Tibial nerve (tissue), 4 donors: ENCODE measurements around the gene KIF6. TPM values are rescaled to one million over a fixed set of nuclear protein-coding genes. Genes with fewer than 3 reads are reported as not detected.

Source experiments
- DNase-seq, 2 donors: peaks; one replicate each; pipeline ENCODE4 v3.0.0-alpha.2; 2019; ENCODE audit warnings: low spot score in 2 of 2
- H3K27ac ChIP-seq, 4 donors: fragments of 200-600 bp; sonication (generic) in 3 of 4; one replicate each; pipeline ENCODE4 v1.5.1; 2017 to 2019; ENCODE audit warnings: mild to moderate bottlenecking in 1 of 4
- H3K27me3 ChIP-seq, 2 donors: fragments of 200-600 bp; sonication (generic) in 1 of 2; one replicate each; pipeline versions ENCODE4 v1.5.1 to v1.6.0; 2017 to 2019
- H3K36me3 ChIP-seq, 3 donors: fragments of 200-600 bp; sonication (generic); one replicate each; pipeline ENCODE4 v1.5.1; 2018 to 2019
- H3K4me1 ChIP-seq, 4 donors: fragments of 200-600 bp; sonication (generic) in 3 of 4; one replicate each; pipeline ENCODE4 v1.5.1; 2017 to 2019
- H3K4me3 ChIP-seq, 4 donors: fragments of 200-600 bp; sonication (generic) in 3 of 4; one replicate each; pipeline ENCODE4 v1.5.1; 2017 to 2019; ENCODE audit warnings: mild to moderate bottlenecking in 1 of 4, moderate library complexity in 1 of 4
- H3K9me3 ChIP-seq, 4 donors: fragments of 200-600 bp; sonication (generic) in 3 of 4; one replicate each; pipeline ENCODE4 v1.5.1; 2017 to 2019
- CTCF ChIP-seq, 5 experiments: fragments of 200-600 bp in 3 of 5; fragments of 450-650 bp in 2 of 5; sonication (generic) in 3 of 5; IDR thresholded peaks; one replicate each; pipeline ENCODE4 v1.5.1; 2016 to 2019; ENCODE audit warnings: antibody characterized with exemption in 5 of 5, mild to moderate bottlenecking in 3 of 5, moderate library complexity in 2 of 5
- EP300 ChIP-seq, 2 donors: sonication (generic); formaldehyde crosslinking; IDR thresholded peaks; one replicate each; pipeline ENCODE4 v1.6.1; 2017; ENCODE audit warnings: antibody characterized with exemption in 2 of 2, mild to moderate bottlenecking in 1 of 2
- POLR2A ChIP-seq, 2 donors: fragments of 450-650 bp; IDR thresholded peaks; one replicate each; pipeline ENCODE4 v1.6.1; 2017; ENCODE audit warnings: antibody characterized with exemption in 2 of 2, mild to moderate bottlenecking in 2 of 2, moderate library complexity in 2 of 2
- WGBS, 2 donors: methylation state at CpG; one replicate each; pipeline ENCODE4 v1.1.5; 2018; 5-methylcytosine and 5-hydroxymethylcytosine counted together
- total RNA-seq, 4 donors: library from RNA; depleted of rRNA; stranded (reverse); fragments of >200 nt; gene quantifications; one replicate each; pipeline ENCODE4 v1.1.0, GENCODE V29; 2016

Gene KIF6
- total RNA-seq, 4 donors from 2014 or later = 0.22 to 0.59 TPM; not detected in 2

GRCh38 chr6:39314273-39314795 is 410.9 kb downstream of the KIF6 start, which contains the start of gene KCNK17:
Gene KCNK17, minus strand, starts transcription at chr6:39314419. Its CDS starts 99 bp downstream, at chr6:39314320.
- 12 to 17% methylated on average over 21 to 27 of the region's 28 CpGs for WGBS, 2 donors
- Histone ChIP-seq H3K9me3 (no peaks in the 10 kb centered on the region), H3K27ac (no peak within 1 kb of the TSS), H3K4me1 (peaks cover 0 to 17% (median 11%) of the 10 kb centered on the region in 4 donors), H3K27me3 (peaks cover 0 to 47% of the 10 kb centered on the region in 2 donors), H3K4me3 (peak within 1 kb of the TSS in 3 of 4 donors; percentile 19 to 45 (median 20)), H3K36me3 (no peaks in the 10 kb centered on the region)
- TF ChIP-seq CTCF (IDR thresholded peaks at IDR 0.05) (no peak), EP300 (IDR thresholded peaks at IDR 0.05) (no peak), POLR2A (IDR thresholded peaks at IDR 0.05) (no peak)
- DNase-seq = no peak

- H3K27ac ChIP-seq = no peak overlapping the region
- H3K4me1 ChIP-seq = peaks cover 0 to 17% (median 11%) of the 10 kb centered on the region in 4 donors
- no peak for DNase-seq
- no peaks in the 10 kb centered on the region for H3K9me3 ChIP-seq
- peaks cover 0 to 47% of the 10 kb centered on the region in 2 donors for H3K27me3 ChIP-seq
- TF ChIP-seq EP300 (IDR thresholded peaks at IDR 0.05) = no peak
- TF ChIP-seq POLR2A (IDR thresholded peaks at IDR 0.05) = no peak
- no peak for TF ChIP-seq CTCF (IDR thresholded peaks at IDR 0.05)
- peak overlapping the region in 3 of 4 donors; percentile 19 to 45 (median 20) for H3K4me3 ChIP-seq
- WGBS, 2 donors = 3% methylated on average over 37 to 62 of the region's 80 CpGs
- no peaks in the 10 kb centered on the region for H3K36me3 ChIP-seq
Observed at GRCh38 chr6:39313526-39314272, 411.5 kb downstream of the KIF6 start.

GRCh38 chr6:39312912-39313525 is 412.2 kb downstream of the KIF6 start:
- 18 to 33% methylated on average over 35 to 41 of the region's 45 CpGs for WGBS, 2 donors
- DNase-seq = no peak
- H3K27me3 ChIP-seq = peaks cover 0 to 47% of the 10 kb centered on the region in 2 donors
- H3K4me1 ChIP-seq = peaks cover 0 to 17% (median 11%) of the 10 kb centered on the region in 4 donors
- no peaks in the 10 kb centered on the region for H3K9me3 ChIP-seq
- H3K36me3 ChIP-seq = no peaks in the 10 kb centered on the region
- H3K27ac ChIP-seq = no peak overlapping the region
- peak overlapping the region in 3 of 4 donors; percentile 19 to 45 (median 20) for H3K4me3 ChIP-seq
- TF ChIP-seq EP300 (IDR thresholded peaks at IDR 0.05) = no peak

GRCh38 chr6:39310542-39310941 is 414.7 kb downstream of the KIF6 start:
- Histone ChIP-seq H3K9me3 (no peaks in the 10 kb centered on the region), H3K4me3 (no peak overlapping the region), H3K4me1 (peaks cover 0 to 17% (median 11%) of the 10 kb centered on the region in 4 donors), H3K27me3 (peaks cover 0 to 41% of the 10 kb centered on the region in 2 donors), H3K36me3 (no peaks in the 10 kb centered on the region), H3K27ac (no peak overlapping the region)
- WGBS, 2 donors = 56 to 67% methylated on average over 1 to 4 of the region's 4 CpGs
- TF ChIP-seq POLR2A (IDR thresholded peaks at IDR 0.05) (no peak), CTCF (IDR thresholded peaks at IDR 0.05) (no peak), EP300 (IDR thresholded peaks at IDR 0.05) (no peak)
- DNase-seq = no peak

GRCh38 chr6:39309942-39310531 is 415.2 kb downstream of the KIF6 start:
- TF ChIP-seq EP300 (IDR thresholded peaks at IDR 0.05) (no peak), POLR2A (IDR thresholded peaks at IDR 0.05) (no peak), CTCF (IDR thresholded peaks at IDR 0.05) (peak; percentile 80 to 94 (median 89))
- Histone ChIP-seq H3K4me1 (peaks cover 0 to 17% (median 11%) of the 10 kb centered on the region in 4 donors), H3K9me3 (no peaks in the 10 kb centered on the region), H3K27ac (no peak overlapping the region), H3K4me3 (no peak overlapping the region), H3K36me3 (no peaks in the 10 kb centered on the region), H3K27me3 (peaks cover 0 to 35% of the 10 kb centered on the region in 2 donors)
- 33 to 45% methylated on average over 7 of the region's 7 CpGs for WGBS, 2 donors
- peak; percentile 62 to 81 for DNase-seq
